Peyer's patch (tissue), 4 donors: ENCODE measurements around the gene CCL16. TPM values are rescaled to one million over a fixed set of nuclear protein-coding genes. Genes with fewer than 3 reads are reported as not detected.

Source experiments
- DNase-seq, 3 donors: peaks; one replicate each; pipeline ENCODE4 v3.0.0-alpha.2; 2017 to 2019
- H3K27ac ChIP-seq, 4 donors: fragments of 200-600 bp; sonication (generic); one replicate each; pipeline ENCODE4 v1.5.1; 2016 to 2019
- H3K27me3 ChIP-seq, 2 donors: fragments of 200-600 bp; sonication (generic); one replicate each; pipeline ENCODE4 v1.5.1; 2019
- H3K36me3 ChIP-seq, 3 donors: fragments of 200-600 bp; sonication (generic); one replicate each; pipeline ENCODE4 v1.5.1; 2016 to 2019
- H3K4me1 ChIP-seq, 4 donors: fragments of 200-600 bp; sonication (generic); one replicate each; pipeline ENCODE4 v1.5.1; 2016 to 2019
- H3K4me3 ChIP-seq, 4 donors: fragments of 200-600 bp; sonication (generic); 1 replicate in 3 of 4; 2 replicates in 1 of 4; pipeline ENCODE4 v1.5.1; 2016 to 2019; ENCODE audit warnings: mild to moderate bottlenecking in 1 of 4
- H3K9me3 ChIP-seq, 4 donors: fragments of 200-600 bp; sonication (generic); one replicate each; pipeline ENCODE4 v1.5.1; 2016 to 2019; ENCODE audit warnings: mild to moderate bottlenecking in 1 of 4
- CTCF ChIP-seq, 6 experiments: fragments of 450-650 bp in 4 of 6; fragments of 200-600 bp in 2 of 6; sonication (generic) in 1 of 6; IDR thresholded peaks; one replicate each; pipeline ENCODE4 v1.5.1; 2017 to 2019; ENCODE audit warnings: antibody characterized with exemption in 6 of 6, mild to moderate bottlenecking in 3 of 6, moderate library complexity in 1 of 6
- POLR2A ChIP-seq, 2 donors: fragments of 450-650 bp; IDR thresholded peaks; one replicate each; pipeline ENCODE4 v1.5.1; 2017; ENCODE audit warnings: antibody characterized with exemption in 2 of 2, mild to moderate bottlenecking in 2 of 2, moderate library complexity in 2 of 2
- total RNA-seq, 4 donors: library from RNA; depleted of rRNA; stranded (reverse); fragments of >200 nt; gene quantifications; one replicate each; pipeline ENCODE4 v1.1.0, GENCODE V29; 2016

CCL16 gene
- total RNA-seq, 4 donors from 2014 or later, result 0.54 to 1.1 TPM; not detected in 2

GRCh38 chr17:35927714-35928113, 53.6 kb downstream of the CCL16 start:
- TF ChIP-seq CTCF (IDR thresholded peaks at IDR 0.05) (no peak), POLR2A (IDR thresholded peaks at IDR 0.05) (no peak)
- no peak for DNase-seq
- H3K27me3 ChIP-seq, result no peaks in the 10 kb centered on the region
- H3K4me3 ChIP-seq, result no peak overlapping the region
- peaks cover 3 to 7% (median 5%) of the 10 kb centered on the region in 4 donors for H3K4me1 ChIP-seq
- H3K36me3 ChIP-seq, result no peaks in the 10 kb centered on the region
- H3K9me3 ChIP-seq, result no peaks in the 10 kb centered on the region
- no peak overlapping the region for H3K27ac ChIP-seq

Other genes starting within 250 kb of the CCL16 start
- gene RASL10B, start 249.9 kb downstream of the CCL16 start, total RNA-seq, result 1 to 10 TPM in 2 of 4 donors, not detected in 2; 1.1 TPM
- gene GAS2L2, start 228.3 kb downstream of the CCL16 start, total RNA-seq, result not detected
- gene C17orf50, start 220.6 kb downstream of the CCL16 start, total RNA-seq, result not detected
- 10 to 100 TPM in 3 of 4 donors, 1 to 10 TPM in 1; 3.3 to 85.3 (median 56.7) TPM for gene MMP28, start 185.9 kb downstream of the CCL16 start, total RNA-seq
- gene TAF15, start 172.0 kb downstream of the CCL16 start, total RNA-seq, result 100 to 1,000 TPM in 1 of 4 donors, 10 to 100 TPM in 3; 51.1 to 119 (median 90.1) TPM
- gene HEATR9, start 112.6 kb downstream of the CCL16 start, total RNA-seq, result not detected
- 10 to 100 TPM in 1 of 4 donors, 1 to 10 TPM in 3; 5.8 to 13.8 (median 9.2) TPM for gene CCL5, start 101.1 kb downstream of the CCL16 start, total RNA-seq
- gene RDM1, start 50.7 kb downstream of the CCL16 start, total RNA-seq, result 1 to 10 TPM in 1 of 4 donors, under 1 TPM in 1, not detected in 2; 0.88 to 1.9 TPM
- gene LYZL6, start 37.8 kb downstream of the CCL16 start, total RNA-seq, result not detected
- 1 to 10 TPM; 6.3 to 8.3 (median 6.7) TPM for gene CCL14, start 5.2 kb upstream of the CCL16 start, total RNA-seq
- 10 to 100 TPM in 3 of 4 donors, 1 to 10 TPM in 1; 4.1 to 63.9 (median 27.0) TPM for gene CCL15, start 20.1 kb upstream of the CCL16 start, total RNA-seq
- gene CCL23, start 36.5 kb upstream of the CCL16 start, total RNA-seq, result 1 to 10 TPM in 1 of 4 donors, not detected in 3; 3.6 TPM
- 1 to 10 TPM in 2 of 4 donors, not detected in 2; 3.3 to 3.9 TPM for gene CCL18, start 82.8 kb upstream of the CCL16 start, total RNA-seq
- 1 to 10 TPM in 1 of 4 donors, under 1 TPM in 1, not detected in 2; 0.80 to 5.8 TPM for gene CCL3, start 108.6 kb upstream of the CCL16 start, total RNA-seq
- 1 to 10 TPM in 2 of 4 donors, not detected in 2; 1.1 to 1.5 TPM for gene CCL4, start 122.3 kb upstream of the CCL16 start, total RNA-seq
- gene TBC1D3B, start 195.1 kb upstream of the CCL16 start, total RNA-seq, result 10 to 100 TPM in 2 of 4 donors, 1 to 10 TPM in 2; 3.4 to 69.3 (median 11.7) TPM
- 1 to 10 TPM in 1 of 4 donors, not detected in 3; 3.3 TPM for gene CCL3L1, start 215.3 kb upstream of the CCL16 start, total RNA-seq
- 10 to 100 TPM in 1 of 4 donors, 1 to 10 TPM in 1, not detected in 2; 1.3 to 24.8 TPM for gene CCL4L2, start 229.6 kb upstream of the CCL16 start, total RNA-seq